ENCODE results near the gene ADAT3.

The ADAT3 gene

DNA sequence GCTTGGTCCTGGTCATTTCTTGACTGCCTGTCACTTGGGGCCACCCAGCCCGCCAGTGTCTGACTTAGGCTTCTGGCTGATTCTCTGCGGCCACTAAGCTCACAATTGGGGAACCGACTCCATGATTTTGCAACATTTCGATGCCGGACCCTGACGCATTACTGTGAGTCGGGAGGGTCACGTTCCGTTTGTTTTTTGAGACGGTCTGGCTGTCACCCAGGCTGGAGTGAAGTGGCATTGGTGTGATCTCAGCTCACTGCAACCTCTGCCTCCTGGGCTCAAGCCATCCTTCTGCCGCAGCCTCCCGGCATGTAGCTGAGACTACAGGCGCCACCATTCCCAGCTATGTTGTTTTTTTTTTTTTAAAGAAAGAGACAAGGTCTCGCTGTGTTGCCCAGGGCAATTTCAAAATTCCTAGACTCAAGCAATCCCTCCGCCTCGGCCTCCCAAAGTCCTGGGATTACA is 3.2 kb upstream of the ADAT3 start:
- DNase-seq (no peak), ATAC-seq (ENCODE audit: insufficient read depth, low read depth) (no peak)
- no peak for TF ChIP-seq EZH2 (IDR thresholded peaks at IDR 0.05; ENCODE audit: borderline replicate concordance, low read depth, low read length, severe bottlenecking)
- peaks cover 22% of the 10 kb centered on the region for H3K4me1 ChIP-seq (ENCODE audit: insufficient read depth, low read length)
- H3K9ac ChIP-seq (ENCODE audit: low read depth, low read length): no peak overlapping the region
- no peak overlapping the region for H3K4me3 ChIP-seq (ENCODE audit: low read depth in 1 of 2, low read length in 2 of 2)
- H3K27ac ChIP-seq (ENCODE audit: low read length): no peak overlapping the region
- H3K27me3 ChIP-seq (ENCODE audit: insufficient read depth, low read length, poor library complexity): no peaks in the 10 kb centered on the region
- no peak overlapping the region for H2AFZ ChIP-seq (ENCODE audit: low read depth, low read length)
- H4K20me1 ChIP-seq (ENCODE audit: insufficient read depth, low read length): no peaks in the 10 kb centered on the region
- H3K36me3 ChIP-seq (ENCODE audit: insufficient read depth, low read length): no peaks in the 10 kb centered on the region
- no peak overlapping the region for H3K4me2 ChIP-seq (ENCODE audit: insufficient read depth, low read length)
- H3K79me2 ChIP-seq (ENCODE audit: insufficient read depth, low read length): peaks cover 16% of the 10 kb centered on the region
- no peaks in the 10 kb centered on the region for H3K9me3 ChIP-seq (ENCODE audit: insufficient read depth, low read length, severe bottlenecking)

DNA sequence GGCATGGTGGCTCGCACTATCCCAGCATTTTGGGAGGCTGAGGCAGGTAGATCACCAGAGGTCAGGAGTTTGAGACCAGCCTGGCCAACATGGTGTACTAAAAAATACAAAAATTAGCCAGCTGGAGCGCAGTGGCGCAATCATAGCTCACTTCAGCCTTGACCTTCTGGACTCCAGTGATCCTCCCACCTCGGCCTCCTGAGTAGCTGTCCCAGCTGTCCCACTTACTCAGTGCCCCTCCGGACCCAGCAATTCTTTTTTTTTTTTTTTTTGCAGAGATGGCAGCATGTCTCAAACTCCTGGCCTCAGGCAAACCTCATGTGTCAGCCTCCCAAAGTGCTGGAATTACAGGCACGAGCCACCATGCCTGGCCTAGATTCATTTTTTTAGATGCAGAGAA is 2.3 kb upstream of the ADAT3 start:
- Histone ChIP-seq H3K27me3 (ENCODE audit: insufficient read depth, low read length, poor library complexity) (no peaks in the 10 kb centered on the region), H2AFZ (ENCODE audit: low read depth, low read length) (no peak overlapping the region), H3K4me2 (ENCODE audit: insufficient read depth, low read length) (no peak overlapping the region), H3K79me2 (ENCODE audit: insufficient read depth, low read length) (peaks cover 25% of the 10 kb centered on the region), H3K9ac (ENCODE audit: low read depth, low read length) (no peak overlapping the region), H3K27ac (ENCODE audit: low read length) (no peak overlapping the region), H3K4me1 (ENCODE audit: insufficient read depth, low read length) (peaks cover 23% of the 10 kb centered on the region), H3K4me3 (ENCODE audit: low read depth in 1 of 2, low read length in 2 of 2) (no peak overlapping the region), H4K20me1 (ENCODE audit: insufficient read depth, low read length) (peaks cover 5% of the 10 kb centered on the region; the same call in 1 of the 2 replicates), H3K36me3 (ENCODE audit: insufficient read depth, low read length) (peaks cover 3% of the 10 kb centered on the region; the same call in 1 of the 2 replicates), H3K9me3 (ENCODE audit: insufficient read depth, low read length, severe bottlenecking) (no peaks in the 10 kb centered on the region)
- no peak for ATAC-seq (ENCODE audit: insufficient read depth, low read depth)
- no peak for TF ChIP-seq EZH2 (IDR thresholded peaks at IDR 0.05; ENCODE audit: borderline replicate concordance, low read depth, low read length, severe bottlenecking)
- TF ChIP-seq, protein P1, sequence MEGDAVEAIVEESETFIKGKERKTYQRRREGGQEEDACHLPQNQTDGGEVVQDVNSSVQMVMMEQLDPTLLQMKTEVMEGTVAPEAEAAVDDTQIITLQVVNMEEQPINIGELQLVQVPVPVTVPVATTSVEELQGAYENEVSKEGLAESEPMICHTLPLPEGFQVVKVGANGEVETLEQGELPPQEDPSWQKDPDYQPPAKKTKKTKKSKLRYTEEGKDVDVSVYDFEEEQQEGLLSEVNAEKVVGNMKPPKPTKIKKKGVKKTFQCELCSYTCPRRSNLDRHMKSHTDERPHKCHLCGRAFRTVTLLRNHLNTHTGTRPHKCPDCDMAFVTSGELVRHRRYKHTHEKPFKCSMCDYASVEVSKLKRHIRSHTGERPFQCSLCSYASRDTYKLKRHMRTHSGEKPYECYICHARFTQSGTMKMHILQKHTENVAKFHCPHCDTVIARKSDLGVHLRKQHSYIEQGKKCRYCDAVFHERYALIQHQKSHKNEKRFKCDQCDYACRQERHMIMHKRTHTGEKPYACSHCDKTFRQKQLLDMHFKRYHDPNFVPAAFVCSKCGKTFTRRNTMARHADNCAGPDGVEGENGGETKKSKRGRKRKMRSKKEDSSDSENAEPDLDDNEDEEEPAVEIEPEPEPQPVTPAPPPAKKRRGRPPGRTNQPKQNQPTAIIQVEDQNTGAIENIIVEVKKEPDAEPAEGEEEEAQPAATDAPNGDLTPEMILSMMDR (IDR thresholded peaks at IDR 0.05; ENCODE audit: borderline replicate concordance, extremely low read depth, low read length, poor library complexity, severe bottlenecking): no peak
- no peak for DNase-seq

DNA sequence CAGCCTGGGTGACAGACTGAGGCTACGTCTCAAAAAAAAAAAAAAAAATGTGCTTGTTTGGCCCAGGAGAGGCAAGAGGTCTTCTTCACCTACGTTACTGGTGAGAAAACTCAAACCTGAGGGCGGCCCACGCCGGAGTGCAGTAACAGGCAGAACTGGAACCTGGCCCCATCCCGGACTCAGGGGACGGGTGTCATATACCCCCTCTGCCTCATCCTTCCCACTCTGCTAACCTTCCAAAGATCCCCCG is 414 bp upstream of the ADAT3 start:
- no peaks in the 10 kb centered on the region for H3K9me3 ChIP-seq (ENCODE audit: insufficient read depth, low read length, severe bottlenecking)
- H3K27ac ChIP-seq (ENCODE audit: low read length): peak overlapping the region; percentile 51
- TF ChIP-seq, protein P1 (IDR thresholded peaks at IDR 0.05; ENCODE audit: borderline replicate concordance, extremely low read depth, low read length, poor library complexity, severe bottlenecking): no peak
- no peak for TF ChIP-seq EZH2 (IDR thresholded peaks at IDR 0.05; ENCODE audit: borderline replicate concordance, low read depth, low read length, severe bottlenecking)
- peaks cover 28% of the 10 kb centered on the region for H3K4me1 ChIP-seq (ENCODE audit: insufficient read depth, low read length)
- H4K20me1 ChIP-seq (ENCODE audit: insufficient read depth, low read length): peaks cover 18% of the 10 kb centered on the region
- peaks cover 11% of the 10 kb centered on the region for H3K36me3 ChIP-seq (ENCODE audit: insufficient read depth, low read length)
- DNase-seq (no peak), ATAC-seq (ENCODE audit: insufficient read depth, low read depth) (no peak)
- H2AFZ ChIP-seq (ENCODE audit: low read depth, low read length): peak overlapping the region; percentile 48
- peak overlapping the region; percentile 49 for H3K4me2 ChIP-seq (ENCODE audit: insufficient read depth, low read length)
- H3K27me3 ChIP-seq (ENCODE audit: insufficient read depth, low read length, poor library complexity): no peaks in the 10 kb centered on the region
- peak overlapping the region; percentile 76 for H3K9ac ChIP-seq (ENCODE audit: low read depth, low read length)
- peak overlapping the region in 1 of 2 experiments; percentile 23; a peak in 2 of 4 replicates for H3K4me3 ChIP-seq (ENCODE audit: low read depth in 1 of 2, low read length in 2 of 2)
- H3K79me2 ChIP-seq (ENCODE audit: insufficient read depth, low read length): peaks cover 42% of the 10 kb centered on the region

DNA sequence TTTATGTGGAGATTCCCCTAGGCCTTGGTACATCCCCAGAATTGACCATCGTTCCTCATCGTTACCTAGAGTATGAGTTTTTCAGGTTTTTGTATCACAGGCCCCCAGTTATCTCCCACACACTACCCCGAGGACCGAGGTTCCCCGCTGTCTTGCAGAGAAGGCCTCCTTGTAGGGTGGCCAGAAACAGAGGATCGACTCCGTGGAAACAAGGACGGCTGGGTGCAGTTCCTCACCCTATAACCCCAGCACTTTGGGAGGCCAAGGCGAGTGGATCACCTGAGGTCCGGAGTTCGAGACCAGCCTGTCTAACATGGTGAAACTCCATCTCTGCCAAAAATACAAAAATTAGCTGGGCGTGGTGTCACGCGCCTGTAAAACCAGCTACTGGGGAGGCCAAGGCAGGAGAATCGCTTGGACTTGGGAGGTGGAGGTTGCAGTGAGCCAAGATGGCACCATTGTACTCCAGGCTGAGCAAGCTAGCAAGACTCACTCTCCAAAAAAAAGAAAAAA is 720 bp downstream of the ADAT3 start:
- Histone ChIP-seq H3K9me3 (ENCODE audit: insufficient read depth, low read length, severe bottlenecking) (no peaks in the 10 kb centered on the region), H3K27ac (ENCODE audit: low read length) (peak overlapping the region; percentile 78), H3K4me1 (ENCODE audit: insufficient read depth, low read length) (peaks cover 29% of the 10 kb centered on the region), H3K27me3 (ENCODE audit: insufficient read depth, low read length, poor library complexity) (no peaks in the 10 kb centered on the region), H3K4me2 (ENCODE audit: insufficient read depth, low read length) (peak overlapping the region; percentile 80), H4K20me1 (ENCODE audit: insufficient read depth, low read length) (peaks cover 24% of the 10 kb centered on the region), H3K36me3 (ENCODE audit: insufficient read depth, low read length) (peaks cover 11% of the 10 kb centered on the region), H3K9ac (ENCODE audit: low read depth, low read length) (peak overlapping the region; percentile 76), H2AFZ (ENCODE audit: low read depth, low read length) (peak overlapping the region; percentile 70), H3K4me3 (ENCODE audit: low read depth in 1 of 2, low read length in 2 of 2) (peak overlapping the region; percentile 28 to 87; a peak in 3 of 4 replicates), H3K79me2 (ENCODE audit: insufficient read depth, low read length) (peaks cover 52% of the 10 kb centered on the region)
- TF ChIP-seq, protein P1 (IDR thresholded peaks at IDR 0.05; ENCODE audit: borderline replicate concordance, extremely low read depth, low read length, poor library complexity, severe bottlenecking): no peak
- TF ChIP-seq EZH2 (IDR thresholded peaks at IDR 0.05; ENCODE audit: borderline replicate concordance, low read depth, low read length, severe bottlenecking): no peak
- DNase-seq (no peak), ATAC-seq (ENCODE audit: insufficient read depth, low read depth) (no peak)
